Loucy (cell line): Measurements from ENCODE around the gene LAIR1.

Experiments
- H2AFZ ChIP-seq: fragments of 200-600 bp; sonication (generic); 2 replicates; pipeline ENCODE4 v1.6.0; 2016; ENCODE audit warnings: antibody characterized with exemption, mild to moderate bottlenecking, low read length, moderate library complexity
- H3F3A ChIP-seq: fragments of 200-600 bp; 2 replicates; pipeline ENCODE4 v1.6.0; 2016; ENCODE audit warnings: antibody characterized with exemption, low read depth, mild to moderate bottlenecking
- H3K27me3 ChIP-seq: fragments of 200-600 bp; sonication (generic); 2 replicates; pipeline ENCODE4 v1.6.1; 2014; ENCODE audit warnings: low read length, mild to moderate bottlenecking; ENCODE audit not compliant: insufficient read depth, poor library complexity, severe bottlenecking
- H3K36me3 ChIP-seq: fragments of 200-600 bp; sonication (generic); 2 replicates; pipeline ENCODE4 v1.6.1; 2016; ENCODE audit warnings: low read length; ENCODE audit not compliant: insufficient read depth
- H3K4me1 ChIP-seq: fragments of 200-600 bp; sonication (generic); 2 replicates; pipeline ENCODE4 v1.5.1; 2014; ENCODE audit warnings: low read length, mild to moderate bottlenecking; ENCODE audit not compliant: insufficient read depth, poor library complexity, severe bottlenecking
- H3K4me2 ChIP-seq: fragments of 200-600 bp; sonication (generic); 2 replicates; pipeline ENCODE4 v1.6.0; 2014; ENCODE audit warnings: antibody characterized with exemption, low read length, low read depth, mild to moderate bottlenecking; ENCODE audit not compliant: poor library complexity, severe bottlenecking
- H3K4me3 ChIP-seq: fragments of 200-600 bp; sonication (generic); 2 replicates; pipeline ENCODE4 v1.5.1; 2014; ENCODE audit warnings: low read length, mild to moderate bottlenecking, mixed read lengths; ENCODE audit not compliant: poor library complexity, severe bottlenecking
- H3K79me2 ChIP-seq: fragments of 200-600 bp; sonication (generic); 2 replicates; pipeline ENCODE4 v1.6.1; 2014; ENCODE audit warnings: low read length; ENCODE audit not compliant: insufficient read depth
- H3K9ac ChIP-seq: fragments of 200-600 bp; sonication (generic); 2 replicates; pipeline ENCODE4 v1.6.0; 2014; ENCODE audit warnings: mild to moderate bottlenecking, low read depth, low read length, moderate library complexity; ENCODE audit not compliant: poor library complexity, severe bottlenecking
- H3K9me2 ChIP-seq: fragments of 200-600 bp; sonication (generic); replicated peaks from 2 replicates; pipeline ENCODE4 v1.6.1; 2016; ENCODE audit warnings: low read depth, low read length, mixed read lengths
- H3K9me3 ChIP-seq: fragments of 200-600 bp; sonication (generic); 2 replicates; pipeline ENCODE4 v1.6.1; 2014; ENCODE audit warnings: mild to moderate bottlenecking, antibody characterized with exemption, low read length, low read depth; ENCODE audit not compliant: insufficient read depth
- H4K20me1 ChIP-seq: fragments of 200-600 bp; sonication (generic); 2 replicates; pipeline ENCODE4 v1.6.0; 2014; ENCODE audit warnings: antibody characterized with exemption, low read length, mild to moderate bottlenecking; ENCODE audit not compliant: insufficient read depth, poor library complexity, severe bottlenecking
- CTCF ChIP-seq: fragments of 200-600 bp; sonication (generic); conservative IDR thresholded peaks from 2 replicates; pipeline ENCODE4 v1.5.1; 2014; ENCODE audit warnings: mild to moderate bottlenecking, antibody characterized with exemption, low read length
- EZH2phosphoT487 ChIP-seq: fragments of 200-600 bp; IDR thresholded peaks from 2 replicates; pipeline ENCODE4 v1.6.1; 2018; ENCODE audit warnings: antibody characterized with exemption, mild to moderate bottlenecking, moderate library complexity, borderline replicate concordance

Gene LAIR1

GRCh38 chr19:54338521-54338920 lies 26.2 kb downstream of the LAIR1 start:
- no peaks in the 10 kb centered on the region for H3K9me3 ChIP-seq
- no peak for TF ChIP-seq CTCF
- TF ChIP-seq EZH2phosphoT487 = no peak
- H3K4me3 ChIP-seq = no peak overlapping the region
- no peak overlapping the region for H2AFZ ChIP-seq
- H3K9me2 ChIP-seq = no peaks in the 10 kb centered on the region
- H3K4me1 ChIP-seq = no peaks in the 10 kb centered on the region
- H3F3A ChIP-seq = no peaks in the 10 kb centered on the region
- H3K79me2 ChIP-seq = no peaks in the 10 kb centered on the region
- H3K9ac ChIP-seq = no peak overlapping the region
- H3K4me2 ChIP-seq = no peak overlapping the region
- no peaks in the 10 kb centered on the region for H4K20me1 ChIP-seq
- no peaks in the 10 kb centered on the region for H3K27me3 ChIP-seq
- no peaks in the 10 kb centered on the region for H3K36me3 ChIP-seq

GRCh38 chr19:54337858-54338230 lies 26.9 kb downstream of the LAIR1 start:
- H2AFZ ChIP-seq = no peak overlapping the region
- H3F3A ChIP-seq = no peaks in the 10 kb centered on the region
- TF ChIP-seq CTCF = no peak
- no peak for TF ChIP-seq EZH2phosphoT487
- H4K20me1 ChIP-seq = no peaks in the 10 kb centered on the region
- H3K4me1 ChIP-seq = no peaks in the 10 kb centered on the region
- no peaks in the 10 kb centered on the region for H3K9me2 ChIP-seq
- H3K79me2 ChIP-seq = no peaks in the 10 kb centered on the region
- H3K4me2 ChIP-seq = no peak overlapping the region
- H3K4me3 ChIP-seq = no peak overlapping the region
- H3K27me3 ChIP-seq = no peaks in the 10 kb centered on the region
- H3K36me3 ChIP-seq = no peaks in the 10 kb centered on the region
- no peaks in the 10 kb centered on the region for H3K9me3 ChIP-seq
- H3K9ac ChIP-seq = no peak overlapping the region

GRCh38 chr19:54336893-54337857 lies 27.6 kb downstream of the LAIR1 start:
- no peaks in the 10 kb centered on the region for H4K20me1 ChIP-seq
- no peaks in the 10 kb centered on the region for H3K9me2 ChIP-seq
- no peak overlapping the region for H3K4me2 ChIP-seq
- H3F3A ChIP-seq = no peaks in the 10 kb centered on the region
- no peaks in the 10 kb centered on the region for H3K36me3 ChIP-seq
- TF ChIP-seq EZH2phosphoT487 (no peak), CTCF (no peak)
- H2AFZ ChIP-seq = no peak overlapping the region
- H3K27me3 ChIP-seq = no peaks in the 10 kb centered on the region
- H3K4me3 ChIP-seq = no peak overlapping the region
- no peaks in the 10 kb centered on the region for H3K9me3 ChIP-seq
- H3K9ac ChIP-seq = no peak overlapping the region
- no peaks in the 10 kb centered on the region for H3K79me2 ChIP-seq
- H3K4me1 ChIP-seq = no peaks in the 10 kb centered on the region
